ENCODE results near the gene IFNA10.

GRCh38 chr9:21252721-21253547 lies 46.0 kb upstream of the IFNA10 start:
- no peak for TF ChIP-seq TAF1 (IDR thresholded peaks at IDR 0.05; ENCODE audit: low read depth, low read length)
- TF ChIP-seq POLR2A (IDR thresholded peaks at IDR 0.05; ENCODE audit: low read depth, low read length) = no peak
- TF ChIP-seq POLR2AphosphoS5 (IDR thresholded peaks at IDR 0.05; ENCODE audit: low read depth, low read length) = no peak
- TF ChIP-seq SPI1 (IDR thresholded peaks at IDR 0.05; ENCODE audit: low read depth, low read length) = no peak
- TF ChIP-seq PAX5 (IDR thresholded peaks at IDR 0.05; ENCODE audit: insufficient read depth, low read length, severe bottlenecking) = no peak

Measured in GM12891 (cell line).